Naive thymus-derived CD8-positive, alpha-beta T cell (primary cell): ENCODE data around the gene TAS1R1. TPM values are rescaled to one million over a fixed set of nuclear protein-coding genes. Genes with fewer than 3 reads are reported as not detected.
A peak's percentile ranks its signal among the peaks of the same experiment; 100 is the strongest.

Experiments used
- ATAC-seq, 2 donors: fragments of 150-1000 bp; cut with Tn5 transposase in 1 of 2; sonication (Bioruptor Pico), chemical (Tn5 transposase) in 1 of 2; 1 replicate in 1 of 2; 2 replicates in 1 of 2; pipeline ENCODE4 v1.10.0; 2021; ENCODE audit warnings: mild to moderate bottlenecking in 2 of 2, moderate library complexity in 2 of 2
- POLR2A ChIA-PET: fragments of 350-600 bp; sonication (Branson Sonifier 250); formaldehyde crosslinking; loops from one replicate; lab custom pipeline; 2021; ENCODE audit warnings: antibody characterized with exemption; lab: Charles Lee
- DNase-seq, 10 donors: peaks; one replicate each; pipeline versions ENCODE4 v3.0.0 to v3.0.0-alpha.2; 2020 to 2022
- H3K27ac Mint-ChIP-seq, 10 donors: one replicate each; pipeline ENCODE4 v1.8.0; 2020 to 2022; ENCODE audit warnings: mild to moderate bottlenecking in 10 of 10, mixed read lengths in 10 of 10, moderate library complexity in 4 of 10, inconsistent platforms in 1 of 10
- H3K27me3 Mint-ChIP-seq, 5 donors: one replicate each; pipeline ENCODE4 v1.8.0; 2021 to 2022; ENCODE audit warnings: mixed read lengths in 5 of 5
- H3K36me3 Mint-ChIP-seq, 3 donors: one replicate each; pipeline ENCODE4 v1.8.0; 2020 to 2022; ENCODE audit warnings: mixed read lengths in 3 of 3, mild to moderate bottlenecking in 2 of 3, inconsistent platforms in 1 of 3
- H3K4me1 Mint-ChIP-seq, 4 donors: one replicate each; pipeline ENCODE4 v1.8.0; 2021 to 2022; ENCODE audit warnings: mixed read lengths in 4 of 4
- H3K4me3 Mint-ChIP-seq, 10 donors: one replicate each; pipeline ENCODE4 v1.8.0; 2020 to 2022; ENCODE audit warnings: mild to moderate bottlenecking in 10 of 10, mixed read lengths in 10 of 10, moderate library complexity in 6 of 10, inconsistent platforms in 1 of 10
- H3K9me3 Mint-ChIP-seq, 9 donors: one replicate each; pipeline ENCODE4 v1.8.0; 2020 to 2022; ENCODE audit warnings: mixed read lengths in 9 of 9, mild to moderate bottlenecking in 3 of 9, inconsistent platforms in 1 of 9, moderate library complexity in 1 of 9
- polyA plus RNA-seq, 3 donors: library from polyadenylated mRNA; unstranded; fragments of 300-500 nt; fragmentation: Illumina TruSeq; gene quantifications; one replicate each; pipeline ENCODE4 v1.2.3, GENCODE V29; 2021
- total RNA-seq, 8 experiments: library from RNA in 2 of 8; stranded (reverse) in 2 of 8; gene quantifications; one replicate each; pipeline ENCODE4 v1.2.3 and lab custom pipeline; 2021 to 2026

Gene TAS1R1
- not detected for total RNA-seq
- polyA plus RNA-seq, result under 1 TPM in 1 of 3 donors, not detected in 2; 0.06 TPM
- total RNA-seq (lab: John Stamatoyannopoulos, UW), result 0 to 0.21 (median 0) reads per million in 6 experiments

DNA sequence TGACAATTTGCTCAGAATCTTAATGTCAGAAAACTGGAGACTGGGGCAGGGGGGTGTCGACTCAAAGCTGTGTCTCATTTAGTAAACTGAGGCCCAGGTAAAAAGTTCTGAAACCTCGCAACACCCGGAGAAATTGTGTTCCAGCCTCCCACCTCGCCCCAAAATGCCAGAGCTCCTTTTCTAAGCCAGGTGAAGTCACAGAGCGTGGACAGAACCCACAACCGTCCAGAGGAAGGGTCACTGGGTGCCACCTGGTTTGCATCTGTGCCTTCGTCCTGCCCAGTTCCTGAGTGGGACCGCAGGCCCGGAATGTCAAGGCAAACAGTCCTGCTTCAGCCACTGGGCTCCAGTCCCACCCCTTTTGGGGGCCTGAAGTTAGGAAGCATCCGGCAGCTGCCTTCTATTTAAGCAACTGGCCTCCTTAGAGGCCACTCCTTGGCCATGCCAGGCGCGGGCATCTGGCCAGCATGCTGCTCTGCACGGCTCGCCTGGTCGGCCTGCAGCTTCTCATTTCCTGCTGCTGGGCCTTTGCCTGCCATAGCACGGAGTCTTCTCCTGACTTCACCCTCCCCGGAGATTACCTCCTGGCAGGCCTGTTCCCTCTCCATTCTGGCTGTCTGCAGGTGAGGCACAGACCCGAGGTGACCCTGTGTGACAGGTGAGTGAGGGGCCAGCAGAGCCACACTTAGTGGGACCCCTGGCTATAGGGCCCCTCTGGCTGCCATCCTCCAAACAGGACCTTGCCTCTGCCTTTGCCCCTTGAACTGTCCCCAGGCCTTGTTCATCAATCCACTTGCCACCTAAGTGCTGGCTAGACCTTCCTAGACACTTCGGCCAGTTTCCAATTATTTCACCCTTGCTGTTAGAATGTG is at the start of gene TAS1R1:
Gene TAS1R1, plus strand, starts transcription at position 401 of the 872 bp plus-strand sequence. Its CDS starts 67 bp downstream, at position 468.
- H3K9me3 Mint-ChIP-seq, result no peaks in the 10 kb centered on the region
- DNase-seq, result no peak
- H3K27ac Mint-ChIP-seq, result peak within 1 kb of the TSS; percentile 61 to 89 (median 82)
- peak within 1 kb of the TSS; percentile 67 to 87 (median 78) for H3K4me3 Mint-ChIP-seq
- POLR2A ChIA-PET, result interaction anchor here (0.6 to 5.4 kb wide), 23 partner anchors 10 to 147 kb away, joined by 3 to 65 read pairs (median 5); partner anchors contain the start of genes DNAJC11, KLHL21, PHF13 and PLEKHG5
- peaks cover 0 to 28% (median 17%) of the 10 kb centered on the region in 4 donors for H3K4me1 Mint-ChIP-seq
- peaks cover 0 to 9% (median 2%) of the 10 kb centered on the region in 3 donors for H3K36me3 Mint-ChIP-seq
- H3K27me3 Mint-ChIP-seq, result no peaks in the 10 kb centered on the region
- ATAC-seq, result no peak

- POLR2A ChIA-PET, result no interaction called here
- no peak for DNase-seq
- no peaks in the 10 kb centered on the region for H3K9me3 Mint-ChIP-seq
- no peaks in the 10 kb centered on the region for H3K4me1 Mint-ChIP-seq
- no peaks in the 10 kb centered on the region for H3K36me3 Mint-ChIP-seq
- peak overlapping the region in 1 of 10 donors; percentile 45 for H3K27ac Mint-ChIP-seq
- H3K4me3 Mint-ChIP-seq, result no peak overlapping the region
- no peak for ATAC-seq
- H3K27me3 Mint-ChIP-seq, result peaks cover 0 to 12% (median 4%) of the 10 kb centered on the region in 5 donors
Observed at GRCh38 chr1:6505367-6506209, 49.5 kb upstream of the TAS1R1 start.

DNA sequence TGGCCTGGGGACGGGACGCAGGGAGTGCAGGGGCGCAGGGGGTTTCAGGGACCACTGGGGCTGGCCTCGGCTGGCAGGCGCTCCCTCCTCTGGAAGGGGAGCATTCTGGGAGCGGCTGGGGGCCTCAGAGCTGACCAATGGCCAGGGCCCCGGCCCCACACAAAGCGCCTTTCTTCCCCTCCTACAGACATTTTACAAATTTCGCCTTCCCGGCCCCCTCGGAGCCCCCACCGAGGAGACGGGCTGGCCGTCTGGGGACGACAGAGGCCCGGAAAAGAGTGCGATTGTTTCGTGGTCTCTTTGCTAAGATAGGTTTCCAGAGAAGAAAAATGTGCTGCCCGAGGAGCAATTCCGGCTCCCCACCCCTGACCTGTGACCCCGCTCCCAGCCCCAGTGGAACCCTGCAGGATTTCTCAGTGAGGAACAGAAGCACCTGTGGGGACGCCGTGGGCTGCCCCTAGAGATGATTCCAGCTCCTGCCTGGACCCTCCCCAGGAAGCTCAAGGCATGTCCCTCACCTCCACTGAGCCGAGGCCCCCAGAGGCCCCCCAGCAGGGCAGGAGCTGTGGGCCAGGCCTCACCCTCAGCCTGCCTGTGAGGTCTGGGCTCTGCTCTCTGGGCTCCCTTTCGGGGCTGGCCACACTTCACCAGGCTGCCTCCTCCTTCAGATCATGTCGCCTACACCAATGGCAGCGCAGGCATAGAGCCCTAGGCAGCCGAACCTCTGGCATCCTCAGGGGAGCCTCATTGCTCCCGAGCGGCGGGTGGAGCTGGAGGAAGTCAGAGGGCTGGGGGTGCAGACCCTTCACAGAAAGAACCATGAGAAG is 48.7 kb upstream of the TAS1R1 start:
- Mint-ChIP-seq H3K9me3 (no peaks in the 10 kb centered on the region), H3K27me3 (peaks cover 0 to 9% (median 1%) of the 10 kb centered on the region in 5 donors), H3K4me3 (no peak overlapping the region), H3K36me3 (no peaks in the 10 kb centered on the region), H3K4me1 (no peaks in the 10 kb centered on the region), H3K27ac (peak overlapping the region in 1 of 10 donors; percentile 57)
- DNase-seq (no peak), ATAC-seq (no peak)
- POLR2A ChIA-PET, result interaction anchor here (1.2 kb wide), 1 partner anchor 10 kb away, joined by 4 read pairs; no protein-coding TSS in a partner anchor

GRCh38 chr1:6507037-6507428 is 48.1 kb upstream of the TAS1R1 start:
- Mint-ChIP-seq H3K4me1 (no peaks in the 10 kb centered on the region), H3K27ac (peak overlapping the region in 1 of 10 donors; percentile 57), H3K9me3 (no peaks in the 10 kb centered on the region), H3K4me3 (no peak overlapping the region), H3K27me3 (peaks cover 0 to 9% (median 0%) of the 10 kb centered on the region in 5 donors), H3K36me3 (no peaks in the 10 kb centered on the region)
- ATAC-seq (no peak), DNase-seq (no peak)
- POLR2A ChIA-PET, result interaction anchor here (1.2 kb wide), 1 partner anchor 11 kb away, joined by 4 read pairs; no protein-coding TSS in a partner anchor

DNA sequence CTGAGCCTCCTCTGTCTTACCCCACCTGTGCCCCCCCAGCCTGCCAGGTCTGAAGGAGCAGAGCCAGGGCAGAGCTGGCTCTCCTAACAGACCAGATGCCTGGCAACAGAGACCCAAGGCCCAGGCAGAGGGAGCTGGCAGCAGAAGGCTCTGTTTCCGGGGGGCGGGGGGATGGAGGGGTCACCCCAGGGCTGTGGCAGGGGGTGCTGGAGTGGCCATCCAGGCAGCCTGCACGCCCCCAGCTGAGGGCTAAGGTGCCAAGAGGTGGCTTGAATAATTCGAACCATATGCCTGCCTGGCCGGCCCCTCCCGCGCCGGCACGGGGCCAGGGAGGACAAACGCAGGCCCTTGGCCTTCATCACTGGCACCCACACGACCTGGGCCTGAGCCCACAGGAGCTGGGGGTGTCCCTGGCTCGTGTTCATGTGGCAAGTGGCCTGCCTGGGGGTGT is 47.6 kb upstream of the TAS1R1 start:
- Mint-ChIP-seq H3K4me1 (no peaks in the 10 kb centered on the region), H3K27me3 (peaks cover 0 to 9% (median 0%) of the 10 kb centered on the region in 5 donors), H3K9me3 (no peaks in the 10 kb centered on the region), H3K36me3 (no peaks in the 10 kb centered on the region), H3K27ac (no peak overlapping the region), H3K4me3 (no peak overlapping the region)
- POLR2A ChIA-PET, result interaction anchor here (0.8 to 1.2 kb wide), 2 partner anchors 12 to 41 kb away, joined by 4 to 5 read pairs; partner anchors contain the start of gene TNFRSF25
- ATAC-seq (no peak), DNase-seq (no peak)

GRCh38 chr1:6508154-6508815 is 46.8 kb upstream of the TAS1R1 start:
- POLR2A ChIA-PET, result interaction anchor here (0.8 kb wide), 1 partner anchor 42 kb away, joined by 5 read pairs; the partner anchor contains the start of gene TNFRSF25
- Mint-ChIP-seq H3K36me3 (no peaks in the 10 kb centered on the region), H3K4me3 (no peak overlapping the region), H3K9me3 (no peaks in the 10 kb centered on the region), H3K27ac (no peak overlapping the region), H3K4me1 (no peaks in the 10 kb centered on the region), H3K27me3 (peaks cover 0 to 9% (median 0%) of the 10 kb centered on the region in 5 donors)
- DNase-seq, result no peak
- no peak for ATAC-seq

GRCh38 chr1:6508816-6509189 is 46.3 kb upstream of the TAS1R1 start:
- POLR2A ChIA-PET, result interaction anchor here (1.0 kb wide), 1 partner anchor 9 kb away, joined by 3 read pairs; no protein-coding TSS in a partner anchor
- no peaks in the 10 kb centered on the region for H3K36me3 Mint-ChIP-seq
- H3K27ac Mint-ChIP-seq, result no peak overlapping the region
- peaks cover 0 to 9% (median 0%) of the 10 kb centered on the region in 5 donors for H3K27me3 Mint-ChIP-seq
- H3K4me1 Mint-ChIP-seq, result no peaks in the 10 kb centered on the region
- ATAC-seq, result no peak
- H3K4me3 Mint-ChIP-seq, result no peak overlapping the region
- DNase-seq, result no peak
- no peaks in the 10 kb centered on the region for H3K9me3 Mint-ChIP-seq

- ATAC-seq (no peak), DNase-seq (no peak)
- POLR2A ChIA-PET, result interaction anchor here (1.0 kb wide), 1 partner anchor 10 kb away, joined by 3 read pairs; no protein-coding TSS in a partner anchor
- Mint-ChIP-seq H3K4me3 (no peak overlapping the region), H3K27me3 (peaks cover 0 to 9% (median 0%) of the 10 kb centered on the region in 5 donors), H3K27ac (no peak overlapping the region), H3K36me3 (no peaks in the 10 kb centered on the region), H3K9me3 (no peaks in the 10 kb centered on the region), H3K4me1 (no peaks in the 10 kb centered on the region)
Observed at GRCh38 chr1:6509220-6509918, 45.7 kb upstream of the TAS1R1 start.

GRCh38 chr1:6509919-6510291 is 45.2 kb upstream of the TAS1R1 start:
- peak overlapping the region in 1 of 10 donors; percentile 66 for H3K27ac Mint-ChIP-seq
- no peaks in the 10 kb centered on the region for H3K9me3 Mint-ChIP-seq
- POLR2A ChIA-PET, result interaction anchor here (1.0 kb wide), 1 partner anchor 10 kb away, joined by 3 read pairs; no protein-coding TSS in a partner anchor
- H3K36me3 Mint-ChIP-seq, result no peaks in the 10 kb centered on the region
- peaks cover 0 to 9% (median 0%) of the 10 kb centered on the region in 5 donors for H3K27me3 Mint-ChIP-seq
- H3K4me1 Mint-ChIP-seq, result no peaks in the 10 kb centered on the region
- ATAC-seq (no peak), DNase-seq (no peak)
- H3K4me3 Mint-ChIP-seq, result no peak overlapping the region

GRCh38 chr1:6510493-6510892 is 44.6 kb upstream of the TAS1R1 start:
- H3K9me3 Mint-ChIP-seq, result no peaks in the 10 kb centered on the region

GRCh38 chr1:6511056-6511455 is 44.1 kb upstream of the TAS1R1 start:
- no peaks in the 10 kb centered on the region for H3K4me1 Mint-ChIP-seq
- H3K36me3 Mint-ChIP-seq, result no peaks in the 10 kb centered on the region
- DNase-seq (no peak), ATAC-seq (no peak)
- no peaks in the 10 kb centered on the region for H3K9me3 Mint-ChIP-seq
- POLR2A ChIA-PET, result no interaction called here
- no peak overlapping the region for H3K4me3 Mint-ChIP-seq
- peaks cover 0 to 6% (median 0%) of the 10 kb centered on the region in 5 donors for H3K27me3 Mint-ChIP-seq
- peak overlapping the region in 1 of 10 donors; percentile 53 for H3K27ac Mint-ChIP-seq

More at GRCh38 chr1:6510493-6510892, 44.6 kb upstream of the TAS1R1 start:
- Mint-ChIP-seq H3K4me3 (no peak overlapping the region), H3K27me3 (peaks cover 0 to 6% (median 0%) of the 10 kb centered on the region in 5 donors), H3K36me3 (no peaks in the 10 kb centered on the region), H3K27ac (no peak overlapping the region), H3K4me1 (no peaks in the 10 kb centered on the region)
- ATAC-seq (no peak), DNase-seq (no peak)
- POLR2A ChIA-PET, result no interaction called here
